Measurements from ENCODE around the gene NSRP1.

The NSRP1 gene

GRCh38 chr17:30191072-30191471, 74.5 kb downstream of the NSRP1 start:
- TF ChIP-seq YY1 (IDR thresholded peaks at IDR 0.05; ENCODE audit: low read depth) (no peak), CREB1 (IDR thresholded peaks at IDR 0.05; ENCODE audit: low read depth) (no peak), EGR1 (IDR thresholded peaks at IDR 0.05) (no peak), RAD21 (IDR thresholded peaks at IDR 0.05; ENCODE audit: low read depth) (no peak), EP300 (IDR thresholded peaks at IDR 0.05; ENCODE audit: borderline replicate concordance) (no peak)

- TF ChIP-seq TAF1 (IDR thresholded peaks at IDR 0.05; ENCODE audit: low read depth): no peak
- no peak for TF ChIP-seq EP300 (IDR thresholded peaks at IDR 0.05; ENCODE audit: borderline replicate concordance)
- TF ChIP-seq RAD21 (IDR thresholded peaks at IDR 0.05; ENCODE audit: low read depth): no peak
- no peak for TF ChIP-seq REST (IDR thresholded peaks at IDR 0.05; ENCODE audit: low read depth)
- TF ChIP-seq FOXM1 (IDR thresholded peaks at IDR 0.05; ENCODE audit: borderline replicate concordance, low read depth): no peak
Observed at GRCh38 chr17:30196504-30196903, 79.9 kb downstream of the NSRP1 start.

GRCh38 chr17:30197416-30197815, 80.8 kb downstream of the NSRP1 start:
- TF ChIP-seq TCF12 (IDR thresholded peaks at IDR 0.05; ENCODE audit: low read depth) (no peak), CREB1 (IDR thresholded peaks at IDR 0.05; ENCODE audit: low read depth) (no peak), MAX (IDR thresholded peaks at IDR 0.05) (no peak), TAF1 (IDR thresholded peaks at IDR 0.05; ENCODE audit: low read depth) (no peak), TEAD4 (IDR thresholded peaks at IDR 0.05) (no peak), USF1 (IDR thresholded peaks at IDR 0.05) (no peak), FOXM1 (IDR thresholded peaks at IDR 0.05; ENCODE audit: borderline replicate concordance, low read depth) (no peak), RAD21 (IDR thresholded peaks at IDR 0.05; ENCODE audit: low read depth) (no peak), YY1 (IDR thresholded peaks at IDR 0.05; ENCODE audit: low read depth) (no peak), EGR1 (IDR thresholded peaks at IDR 0.05) (no peak), EP300 (IDR thresholded peaks at IDR 0.05; ENCODE audit: borderline replicate concordance) (no peak), ZBTB7A (IDR thresholded peaks at IDR 0.05; ENCODE audit: low read depth) (no peak), NFIC (IDR thresholded peaks at IDR 0.05) (no peak), CEBPB (IDR thresholded peaks at IDR 0.05) (no peak), REST (IDR thresholded peaks at IDR 0.05; ENCODE audit: low read depth) (no peak)

GRCh38 chr17:30199600-30199999, 83.0 kb downstream of the NSRP1 start:
- TF ChIP-seq MAX (IDR thresholded peaks at IDR 0.05) (no peak), EGR1 (IDR thresholded peaks at IDR 0.05) (no peak), NFIC (IDR thresholded peaks at IDR 0.05) (no peak), USF1 (IDR thresholded peaks at IDR 0.05) (no peak), EP300 (IDR thresholded peaks at IDR 0.05; ENCODE audit: borderline replicate concordance) (no peak), FOXM1 (IDR thresholded peaks at IDR 0.05; ENCODE audit: borderline replicate concordance, low read depth) (no peak), CEBPB (IDR thresholded peaks at IDR 0.05) (no peak), RAD21 (IDR thresholded peaks at IDR 0.05; ENCODE audit: low read depth) (no peak), TAF1 (IDR thresholded peaks at IDR 0.05; ENCODE audit: low read depth) (no peak), CREB1 (IDR thresholded peaks at IDR 0.05; ENCODE audit: low read depth) (no peak), REST (IDR thresholded peaks at IDR 0.05; ENCODE audit: low read depth) (no peak), TCF12 (IDR thresholded peaks at IDR 0.05; ENCODE audit: low read depth) (no peak), YY1 (IDR thresholded peaks at IDR 0.05; ENCODE audit: low read depth) (no peak), TEAD4 (IDR thresholded peaks at IDR 0.05) (no peak), ZBTB7A (IDR thresholded peaks at IDR 0.05; ENCODE audit: low read depth) (no peak)

- TF ChIP-seq NFIC (IDR thresholded peaks at IDR 0.05): no peak
- no peak for TF ChIP-seq MAX (IDR thresholded peaks at IDR 0.05)
- TF ChIP-seq ZBTB7A (IDR thresholded peaks at IDR 0.05; ENCODE audit: low read depth): no peak
- no peak for TF ChIP-seq EGR1 (IDR thresholded peaks at IDR 0.05)
- TF ChIP-seq TAF1 (IDR thresholded peaks at IDR 0.05; ENCODE audit: low read depth): no peak
- TF ChIP-seq REST (IDR thresholded peaks at IDR 0.05; ENCODE audit: low read depth): no peak
- TF ChIP-seq USF1 (IDR thresholded peaks at IDR 0.05): no peak
- TF ChIP-seq TEAD4 (IDR thresholded peaks at IDR 0.05): no peak
- no peak for TF ChIP-seq EP300 (IDR thresholded peaks at IDR 0.05; ENCODE audit: borderline replicate concordance)
- TF ChIP-seq CREB1 (IDR thresholded peaks at IDR 0.05; ENCODE audit: low read depth): no peak
- no peak for TF ChIP-seq TCF12 (IDR thresholded peaks at IDR 0.05; ENCODE audit: low read depth)
- no peak for TF ChIP-seq RAD21 (IDR thresholded peaks at IDR 0.05; ENCODE audit: low read depth)
- TF ChIP-seq CEBPB (IDR thresholded peaks at IDR 0.05): no peak
- TF ChIP-seq FOXM1 (IDR thresholded peaks at IDR 0.05; ENCODE audit: borderline replicate concordance, low read depth): no peak
- no peak for TF ChIP-seq YY1 (IDR thresholded peaks at IDR 0.05; ENCODE audit: low read depth)
Observed at GRCh38 chr17:30200106-30200505, 83.5 kb downstream of the NSRP1 start.

Data from Ishikawa (cell line).